A549 (cell line): Measurements from ENCODE around the gene EXOC7. TPM values are rescaled to one million over a fixed set of nuclear protein-coding genes. Genes with fewer than 3 reads are reported as not detected.
A peak's percentile ranks its signal among the peaks of the same experiment; 100 is the strongest.

ENCODE experiments used
- ATAC-seq, 2 experiments: fragments of 200-7000 bp in 1 of 2; fragments of >200 bp in 1 of 2; cut with Nextera tagmentation in 1 of 2; cut with Tn5 transposase in 1 of 2; 3 replicates each; pipeline versions ENCODE4 v1.8.0 to v1.9.1; 2018 to 2020; ENCODE audit warnings: mild to moderate bottlenecking in 1 of 2, moderate library complexity in 1 of 2
- CTCF ChIA-PET: fragments of 300-600 bp; sonication (Branson Sonifier 250); formaldehyde crosslinking; extraction: SDS; loops from one replicate; lab custom pipeline; 2021; ENCODE audit warnings: antibody characterized with exemption, inconsistent platforms; lab: Yijun Ruan, JAX
- POLR2A ChIA-PET: fragments of 350-600 bp; formaldehyde crosslinking; extraction: SDS; loops from one replicate; lab custom pipeline; 2021; ENCODE audit warnings: antibody characterized with exemption, inconsistent platforms; lab: Yijun Ruan, JAX
- DNase-seq, 2 experiments: peaks; one replicate each; pipeline versions ENCODE4 v3.0.0 to v3.0.0-alpha.2; 2011 to 2016; ENCODE audit warnings: low read depth in 1 of 2, low spot score in 1 of 2
- FAIRE-seq: peaks from 2 replicates; lab custom pipeline; 2011; peaks lifted over from hg19 to GRCh38; lab: Jason Lieb, UNC
- H3K27ac ChIP-seq, 2 experiments: fragments of >200 bp; sonication (Bioruptor Twin); formaldehyde crosslinking; 3 replicates each; pipeline ENCODE4 v1.5.1; 2016 to 2017
- H3K4me1 ChIP-seq: fragments of >200 bp; sonication (Bioruptor Twin); formaldehyde crosslinking; 3 replicates; pipeline ENCODE4 v1.6.1; 2016
- H3K4me2 ChIP-seq: fragments of >200 bp; sonication (Bioruptor Twin); formaldehyde crosslinking; 3 replicates; pipeline ENCODE4 v1.6.1; 2016
- H3K4me3 ChIP-seq: fragments of >200 bp; sonication (Bioruptor Twin); formaldehyde crosslinking; 3 replicates; pipeline ENCODE4 v1.5.1; 2016
- H3K9me3 ChIP-seq: fragments of >200 bp; sonication (Bioruptor Twin); formaldehyde crosslinking; 3 replicates; pipeline ENCODE4 v1.6.1; 2016
- BCL3 ChIP-seq: fragments of >200 bp; sonication (Bioruptor Twin); formaldehyde crosslinking; IDR thresholded peaks from 3 replicates; pipeline ENCODE4 v1.6.1; 2016
- BHLHE40 ChIP-seq: IDR thresholded peaks from 2 replicates; pipeline ENCODE4 v1.6.1; 2012; ENCODE audit warnings: low read depth, low read length, inconsistent platforms
- CBX2 ChIP-seq: fragments of 200-600 bp; sonication (generic); IDR thresholded peaks from 2 replicates; pipeline ENCODE4 v1.6.1; 2016; ENCODE audit warnings: low read depth, mild to moderate bottlenecking, borderline replicate concordance
- CEBPB ChIP-seq, 2 experiments: fragments of >200 bp in 1 of 2; sonication (Bioruptor Twin) in 1 of 2; formaldehyde crosslinking in 1 of 2; IDR thresholded peaks; 2 replicates each; pipeline ENCODE4 v1.6.1; 2012 to 2016
- E2F6 ChIP-seq: IDR thresholded peaks from 2 replicates; pipeline ENCODE4 v1.6.1; 2012; ENCODE audit warnings: low read depth, borderline replicate concordance
- EHMT2 ChIP-seq: fragments of 200-600 bp; sonication (generic); IDR thresholded peaks from 2 replicates; pipeline ENCODE4 v1.6.1; 2016; ENCODE audit warnings: antibody characterized with exemption, low read depth, mild to moderate bottlenecking, moderate library complexity
- FOSB ChIP-seq: fragments of 250-450 bp; sonication (Bioruptor Pico); IDR thresholded peaks from 2 replicates; pipeline ENCODE4 v1.5.0; 2020; ENCODE audit warnings: mild to moderate bottlenecking, moderate library complexity
- FOXS1 ChIP-seq: fragments of 250-450 bp; sonication (Bioruptor Pico); IDR thresholded peaks from 2 replicates; pipeline ENCODE4 v1.5.0; 2020; ENCODE audit warnings: mild to moderate bottlenecking, moderate library complexity
- HDAC2 ChIP-seq: fragments of 200-600 bp; sonication (generic); IDR thresholded peaks from 2 replicates; pipeline ENCODE4 v1.6.1; 2016
- HEYL ChIP-seq: fragments of 250-450 bp; sonication (Bioruptor Pico); IDR thresholded peaks from 2 replicates; pipeline ENCODE4 v1.8.0; 2021; ENCODE audit warnings: mild to moderate bottlenecking, moderate library complexity
- HOXA7 ChIP-seq: fragments of 250-450 bp; sonication (Bioruptor Pico); IDR thresholded peaks from 2 replicates; pipeline ENCODE4 v1.5.0; 2020; ENCODE audit warnings: mild to moderate bottlenecking, moderate library complexity
- HOXB13 ChIP-seq: fragments of 250-450 bp; sonication (Bioruptor Pico); IDR thresholded peaks from 2 replicates; pipeline ENCODE4 v1.5.0; 2020; ENCODE audit warnings: low read depth, mild to moderate bottlenecking, moderate library complexity
- HOXB5 ChIP-seq: fragments of 250-450 bp; sonication (Bioruptor Pico); IDR thresholded peaks from 2 replicates; pipeline ENCODE4 v1.5.0; 2020; ENCODE audit warnings: mild to moderate bottlenecking, moderate library complexity
- MAFK ChIP-seq: fragments of 450-650 bp; IDR thresholded peaks from 2 replicates; pipeline ENCODE4 v1.6.1; 2014; ENCODE audit not compliant: partially characterized antibody
- MYC ChIP-seq: IDR thresholded peaks from 2 replicates; pipeline ENCODE4 v1.6.1; 2012; ENCODE audit warnings: mild to moderate bottlenecking, inconsistent platforms, low read length, improper control_type of control experiment, borderline replicate concordance
- NFE2L2 ChIP-seq: fragments of 150-350 bp; conservative IDR thresholded peaks from 2 replicates; pipeline ENCODE4 v1.6.1; 2014; ENCODE audit warnings: low read length
- NR3C1 ChIP-seq: fragments of >200 bp; sonication (Bioruptor Twin); formaldehyde crosslinking; IDR thresholded peaks from 3 replicates; pipeline ENCODE4 v1.6.1; 2017
- RAD21 ChIP-seq, 2 experiments: fragments of >200 bp in 1 of 2; sonication (Bioruptor Twin) in 1 of 2; formaldehyde crosslinking in 1 of 2; IDR thresholded peaks in 1 of 2; conservative IDR thresholded peaks in 1 of 2; 2 replicates in 1 of 2; 3 replicates in 1 of 2; pipeline ENCODE4 v1.6.1; 2012 to 2018; ENCODE audit warnings: inconsistent platforms in 1 of 2
- RCOR1 ChIP-seq: fragments of 150-350 bp; IDR thresholded peaks from 2 replicates; pipeline ENCODE4 v1.6.1; 2014; ENCODE audit warnings: antibody characterized with exemption, low read length, low read depth
- RFX5 ChIP-seq: fragments of 450-650 bp; IDR thresholded peaks from 2 replicates; pipeline ENCODE4 v1.7.1; 2014; ENCODE audit warnings: antibody characterized with exemption, mild to moderate bottlenecking, moderate library complexity
- RNF2 ChIP-seq: fragments of 200-600 bp; sonication (generic); IDR thresholded peaks from 2 replicates; pipeline ENCODE4 v1.6.1; 2016; ENCODE audit warnings: low read depth, mild to moderate bottlenecking, antibody characterized with exemption, moderate library complexity, borderline replicate concordance
- SREBF2 ChIP-seq: fragments of 450-650 bp; IDR thresholded peaks from 2 replicates; pipeline ENCODE4 v1.6.1; 2014; ENCODE audit warnings: mild to moderate bottlenecking, moderate library complexity
- TFCP2L1 ChIP-seq: fragments of 250-450 bp; sonication (Bioruptor Pico); IDR thresholded peaks from 2 replicates; pipeline ENCODE4 v1.5.0; 2021; ENCODE audit warnings: mild to moderate bottlenecking
- ZSCAN20 ChIP-seq: fragments of 250-450 bp; sonication (Bioruptor Pico); IDR thresholded peaks from 2 replicates; pipeline ENCODE4 v1.8.0; 2022; ENCODE audit warnings: mild to moderate bottlenecking, moderate library complexity
- WGBS: methylation state at CpG from one replicate; pipeline ENCODE4 v1.1.6; 2017; ENCODE audit errors: missing lambda C conversion rate; 5-methylcytosine and 5-hydroxymethylcytosine counted together
- polyA plus RNA-seq, 4 experiments: library from polyadenylated mRNA; depleted of rRNA in 3 of 4; stranded (reverse); fragments of >200 nt; fragmentation: RNase III in 1 of 4; extraction: RNeasy Plus Mini Kit Qiagen cat#74134 plus additional on column Dnase treatment in 1 of 4; gene quantifications; 2 replicates in 3 of 4; 3 replicates in 1 of 4; pipeline ENCODE4 v1.2.3, GENCODE V29; 2011 to 2017
- TF ChIP-seq, protein P1 (sequence below): fragments of 250-450 bp; sonication (Bioruptor Pico); IDR thresholded peaks from 2 replicates; pipeline ENCODE4 v1.5.0; 2021; ENCODE audit warnings: mild to moderate bottlenecking, moderate library complexity, borderline replicate concordance
- TF ChIP-seq, protein P2 (sequence below): IDR thresholded peaks from 2 replicates; pipeline ENCODE4 v1.6.1; 2012
- TF ChIP-seq, protein P3 (sequence below): fragments of 450-650 bp; IDR thresholded peaks from 2 replicates; pipeline ENCODE4 v1.6.1; 2014; ENCODE audit warnings: antibody characterized with exemption

Gene EXOC7
- polyA plus RNA-seq, 2 of the 4 experiments (the other 2 are of a cell fraction): 64.5 to 72.3 TPM

- POLR2A ChIA-PET: no interaction called here
- Histone ChIP-seq H3K27ac (no peak overlapping the region), H3K9me3 (no peaks in the 10 kb centered on the region), H3K4me1 (0 out of 3 replicates have a peak, but pooled peaks cover 2% of the 10 kb centered on the region), H3K4me3 (no peak overlapping the region), H3K4me2 (no peak overlapping the region)
- FAIRE-seq: no peak
- peak in 1 of 2 experiments; percentile 27; a peak in 2 of 6 replicates for ATAC-seq
- DNase-seq: no peak
- WGBS: 84% methylated on average over 7 of the region's 7 CpGs
- TF ChIP-seq TFCP2L1 (CRISPR knock-in tag): no peak
- no peak for TF ChIP-seq RAD21 (conservative IDR thresholded peaks at IDR 0.05 in 1 of 2, IDR thresholded peaks at IDR 0.05 in 1 of 2)
- no peak for TF ChIP-seq NR3C1
- TF ChIP-seq HDAC2: no peak
- no peak for TF ChIP-seq ZSCAN20 (CRISPR knock-in tag)
- TF ChIP-seq HEYL (CRISPR knock-in tag): no peak
- TF ChIP-seq, protein P1, sequence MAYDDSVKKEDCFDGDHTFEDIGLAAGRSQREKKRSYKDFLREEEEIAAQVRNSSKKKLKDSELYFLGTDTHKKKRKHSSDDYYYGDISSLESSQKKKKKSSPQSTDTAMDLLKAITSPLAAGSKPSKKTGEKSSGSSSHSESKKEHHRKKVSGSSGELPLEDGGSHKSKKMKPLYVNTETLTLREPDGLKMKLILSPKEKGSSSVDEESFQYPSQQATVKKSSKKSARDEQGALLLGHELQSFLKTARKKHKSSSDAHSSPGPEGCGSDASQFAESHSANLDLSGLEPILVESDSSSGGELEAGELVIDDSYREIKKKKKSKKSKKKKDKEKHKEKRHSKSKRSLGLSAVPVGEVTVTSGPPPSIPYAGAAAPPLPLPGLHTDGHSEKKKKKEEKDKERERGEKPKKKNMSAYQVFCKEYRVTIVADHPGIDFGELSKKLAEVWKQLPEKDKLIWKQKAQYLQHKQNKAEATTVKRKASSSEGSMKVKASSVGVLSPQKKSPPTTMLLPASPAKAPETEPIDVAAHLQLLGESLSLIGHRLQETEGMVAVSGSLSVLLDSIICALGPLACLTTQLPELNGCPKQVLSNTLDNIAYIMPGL (CRISPR knock-in tag): no peak
- TF ChIP-seq MAFK: no peak
- no peak for TF ChIP-seq HOXA7
- TF ChIP-seq HOXB5 (CRISPR knock-in tag): no peak
- TF ChIP-seq FOSB: no peak
- no peak for TF ChIP-seq CEBPB (IDR thresholded peaks at IDR 0.05)
- no peak for TF ChIP-seq BHLHE40
- no peak for TF ChIP-seq RNF2
- no peak for TF ChIP-seq SREBF2
- no peak for TF ChIP-seq CBX2
- TF ChIP-seq, protein P2, sequence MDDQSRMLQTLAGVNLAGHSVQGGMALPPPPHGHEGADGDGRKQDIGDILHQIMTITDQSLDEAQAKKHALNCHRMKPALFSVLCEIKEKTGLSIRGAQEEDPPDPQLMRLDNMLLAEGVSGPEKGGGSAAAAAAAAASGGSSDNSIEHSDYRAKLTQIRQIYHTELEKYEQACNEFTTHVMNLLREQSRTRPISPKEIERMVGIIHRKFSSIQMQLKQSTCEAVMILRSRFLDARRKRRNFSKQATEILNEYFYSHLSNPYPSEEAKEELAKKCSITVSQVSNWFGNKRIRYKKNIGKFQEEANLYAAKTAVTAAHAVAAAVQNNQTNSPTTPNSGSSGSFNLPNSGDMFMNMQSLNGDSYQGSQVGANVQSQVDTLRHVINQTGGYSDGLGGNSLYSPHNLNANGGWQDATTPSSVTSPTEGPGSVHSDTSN: no peak
- CTCF ChIA-PET: interaction anchor here (1.1 to 21.1 kb wide), 12 partner anchors 9 to 147 kb away, joined by 3 to 206 read pairs (median 5); partner anchors contain the start of gene FOXJ1
Measured at GRCh38 chr17:76152591-76152990, 49.0 kb upstream of the EXOC7 start.

GRCh38 chr17:76151896-76152454 is 48.4 kb upstream of the EXOC7 start:
- Histone ChIP-seq H3K9me3 (no peaks in the 10 kb centered on the region), H3K4me2 (no peak overlapping the region), H3K27ac (no peak overlapping the region), H3K4me1 (no peaks in the 10 kb centered on the region), H3K4me3 (no peak overlapping the region)
- WGBS: 85% methylated on average over 8 of the region's 8 CpGs
- FAIRE-seq: no peak
- ChIA-PET POLR2A (interaction anchor here (0.5 kb wide), 1 partner anchor 244 kb away, joined by 5 read pairs; no protein-coding TSS in a partner anchor), CTCF (interaction anchor here (1.2 to 21.1 kb wide), 10 partner anchors 10 to 147 kb away, joined by 3 to 206 read pairs (median 8); no protein-coding TSS in a partner anchor)
- no peak for DNase-seq
- no peak for ATAC-seq
- TF ChIP-seq, protein P1 (CRISPR knock-in tag): no peak
- TF ChIP-seq HOXB13 (CRISPR knock-in tag) (no peak), RNF2 (no peak), EHMT2 (no peak), RFX5 (no peak), MYC (no peak), BCL3 (no peak), RCOR1 (no peak), E2F6 (no peak), HEYL (CRISPR knock-in tag) (no peak), FOXS1 (CRISPR knock-in tag) (no peak), NFE2L2 (no peak)
- TF ChIP-seq, protein P3, sequence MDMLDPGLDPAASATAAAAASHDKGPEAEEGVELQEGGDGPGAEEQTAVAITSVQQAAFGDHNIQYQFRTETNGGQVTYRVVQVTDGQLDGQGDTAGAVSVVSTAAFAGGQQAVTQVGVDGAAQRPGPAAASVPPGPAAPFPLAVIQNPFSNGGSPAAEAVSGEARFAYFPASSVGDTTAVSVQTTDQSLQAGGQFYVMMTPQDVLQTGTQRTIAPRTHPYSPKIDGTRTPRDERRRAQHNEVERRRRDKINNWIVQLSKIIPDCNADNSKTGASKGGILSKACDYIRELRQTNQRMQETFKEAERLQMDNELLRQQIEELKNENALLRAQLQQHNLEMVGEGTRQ: no peak
